ENCODE results near the gene ATAT1. TPM values are rescaled to one million over a fixed set of nuclear protein-coding genes. Genes with fewer than 3 reads are reported as not detected.
A peak's percentile ranks its signal among the peaks of the same experiment; 100 is the strongest.

Gene ATAT1
- total and polyA plus RNA-seq, 9 of the 15 experiments (the other 6 are each of a cell fraction or from before 2014, with no cell fraction given), result 0.65 to 5.8 (median 1.6) TPM

GRCh38 chr6:30616811-30617564 lies 9.7 kb upstream of the ATAT1 start, which contains the start of gene PPP1R10 (continued):
- TF ChIP-seq ZNF592 (IDR thresholded peaks at IDR 0.05) (no peak), ZNF717 (CRISPR knock-in tag; IDR thresholded peaks at IDR 0.05) (peak; percentile 92), PKNOX1 (IDR thresholded peaks at IDR 0.05) (peak; percentile 78), REST (IDR thresholded peaks at IDR 0.05; ENCODE audit: borderline replicate concordance) (no peak), REST (CRISPR knock-in tag; IDR thresholded peaks at IDR 0.05; ENCODE audit: low read depth) (peak; percentile 80), FOSL1 (tag; conservative IDR thresholded peaks at IDR 0.05) (no peak), KDM2B (CRISPR knock-in tag; IDR thresholded peaks at IDR 0.05) (peak; percentile 86; the same call in 1 of the 2 replicates), HEY1 (CRISPR knock-in tag; IDR thresholded peaks at IDR 0.05; ENCODE audit: borderline replicate concordance) (peak; percentile 95), DNMT1 (IDR thresholded peaks at IDR 0.05) (peak; percentile 85; the same call in 1 of the 2 replicates), EP300 (IDR thresholded peaks at IDR 0.05; ENCODE audit: low read length) (peak; percentile 39; the same call in 1 of the 2 replicates), XRCC3 (IDR thresholded peaks at IDR 0.05) (no peak), CREB3L1 (IDR thresholded peaks at IDR 0.05; ENCODE audit: borderline replicate concordance, low read depth) (peak; percentile 78), STAG1 (CRISPR knock-in tag; IDR thresholded peaks at IDR 0.05; ENCODE audit: borderline replicate concordance) (no peak)

All from K562 (cell line).